Measurements from ENCODE around the gene TTYH1. TPM values are rescaled to one million over a fixed set of nuclear protein-coding genes. Genes with fewer than 3 reads are reported as not detected.

Gene TTYH1
- total and polyA plus RNA-seq, 3 donors from 2014 or later = 126 to 248 (median 226) TPM

- TF ChIP-seq CTCF (IDR thresholded peaks at IDR 0.05) (no peak), POLR2A (IDR thresholded peaks at IDR 0.05) (no peak)
- Histone ChIP-seq H3K4me1 (peaks cover 9% of the 10 kb centered on the region), H3K9me3 (no peaks in the 10 kb centered on the region), H3K36me3 (ENCODE audit: low read depth, missing control alignments) (no peaks in the 10 kb centered on the region), H3K4me3 (no peak overlapping the region), H3K27me3 (no peaks in the 10 kb centered on the region), H3K27ac (no peak overlapping the region)
- intact Hi-C loops (cut with DNase I; ENCODE audit: low total_unique reads) = no loop called here
- no peak for DNase-seq
- 68 to 72% methylated on average over 10 to 11 of the region's 11 CpGs for WGBS, 2 donors
These were observed 60.4 kb downstream of the TTYH1 start for GRCh38 chr19:54475706-54476105.

- Histone ChIP-seq H3K27ac (no peak overlapping the region), H3K27me3 (no peaks in the 10 kb centered on the region), H3K36me3 (ENCODE audit: low read depth, missing control alignments) (no peaks in the 10 kb centered on the region), H3K9me3 (no peaks in the 10 kb centered on the region), H3K4me1 (peaks cover 9% of the 10 kb centered on the region), H3K4me3 (no peak overlapping the region)
- 64 to 73% methylated on average over 3 of the region's 3 CpGs for WGBS, 2 donors
- intact Hi-C loops (cut with DNase I; ENCODE audit: low total_unique reads) = no loop called here
- TF ChIP-seq CTCF (IDR thresholded peaks at IDR 0.05) (no peak), POLR2A (IDR thresholded peaks at IDR 0.05) (no peak)
- DNase-seq = no peak
These were observed 62.4 kb downstream of the TTYH1 start for GRCh38 chr19:54477650-54478049.

GRCh38 chr19:54478677-54479266, 63.5 kb downstream of the TTYH1 start:
- no peak for DNase-seq
- Histone ChIP-seq H3K27me3 (no peaks in the 10 kb centered on the region), H3K27ac (no peak overlapping the region), H3K4me3 (no peak overlapping the region), H3K9me3 (no peaks in the 10 kb centered on the region), H3K4me1 (no peaks in the 10 kb centered on the region), H3K36me3 (ENCODE audit: low read depth, missing control alignments) (no peaks in the 10 kb centered on the region)
- WGBS, 2 donors = 34 to 46% methylated on average over 10 of the region's 10 CpGs
- intact Hi-C loops (cut with DNase I; ENCODE audit: low total_unique reads) = no loop called here
- TF ChIP-seq CTCF (IDR thresholded peaks at IDR 0.05) (peak in 2 of 3 experiments; percentile 24 to 57), POLR2A (IDR thresholded peaks at IDR 0.05) (no peak)

DNA sequence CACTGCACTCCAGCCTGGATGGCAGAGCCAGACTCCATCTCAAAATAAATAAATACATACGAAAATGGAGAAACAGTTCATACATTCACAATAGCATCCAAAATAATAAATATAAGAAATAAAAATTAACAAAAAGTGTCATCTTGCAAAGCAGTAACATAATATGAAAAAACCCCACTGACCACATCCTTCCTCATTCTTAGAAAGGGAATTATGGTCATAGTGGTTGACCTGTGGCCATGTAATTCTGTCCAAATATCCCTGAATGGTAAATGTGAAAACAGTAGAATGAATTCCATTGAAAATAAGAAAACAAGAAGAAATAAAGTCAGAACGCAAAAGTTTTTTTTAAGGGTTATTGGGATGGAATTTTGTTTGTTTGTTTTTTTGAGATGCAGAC, 64.8 kb downstream of the TTYH1 start:
- Histone ChIP-seq H3K36me3 (ENCODE audit: low read depth, missing control alignments) (no peaks in the 10 kb centered on the region), H3K27me3 (no peaks in the 10 kb centered on the region), H3K4me1 (no peaks in the 10 kb centered on the region), H3K27ac (no peak overlapping the region), H3K4me3 (no peak overlapping the region), H3K9me3 (no peaks in the 10 kb centered on the region)
- TF ChIP-seq POLR2A (IDR thresholded peaks at IDR 0.05) (no peak), CTCF (IDR thresholded peaks at IDR 0.05) (no peak)
- intact Hi-C loops (cut with DNase I; ENCODE audit: low total_unique reads) = no loop called here
- no peak for DNase-seq
- 70 to 76% methylated on average over 2 of the region's 2 CpGs for whole genome bisulfite sequencing, 2 donors

DNA sequence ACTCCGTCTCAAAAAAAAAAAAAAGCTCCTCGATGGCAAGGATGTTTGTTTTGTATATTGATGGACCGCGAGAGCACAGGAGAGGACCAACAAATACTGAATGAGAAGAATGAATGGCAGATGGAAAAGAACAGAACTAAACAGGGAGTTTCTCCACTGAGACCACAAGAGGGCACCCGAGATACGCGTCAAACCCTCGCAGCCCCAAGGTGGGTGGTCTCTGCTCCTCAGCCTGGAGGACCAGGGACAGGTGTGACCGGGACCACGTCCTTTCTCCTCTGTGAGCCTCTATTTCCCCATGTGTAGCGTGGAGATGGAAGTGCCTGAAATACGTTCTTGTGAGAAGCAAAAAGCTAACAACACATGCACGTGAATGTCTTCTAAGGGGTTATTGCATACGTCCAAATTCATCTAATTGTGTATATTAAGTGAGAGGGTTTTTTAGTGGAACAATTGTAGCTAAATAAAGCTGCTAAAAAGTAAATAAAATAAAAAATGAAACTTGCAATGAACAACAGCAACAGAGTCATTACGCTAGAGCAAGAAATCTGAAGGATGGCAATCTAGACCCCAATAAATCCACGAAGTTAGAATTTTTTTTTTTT, 66.2 kb downstream of the TTYH1 start:
- Histone ChIP-seq H3K27ac (no peak overlapping the region), H3K4me1 (no peaks in the 10 kb centered on the region), H3K27me3 (no peaks in the 10 kb centered on the region), H3K4me3 (no peak overlapping the region), H3K9me3 (no peaks in the 10 kb centered on the region), H3K36me3 (ENCODE audit: low read depth, missing control alignments) (no peaks in the 10 kb centered on the region)
- 7 to 8% methylated on average over 16 of the region's 16 CpGs for WGBS, 2 donors
- TF ChIP-seq POLR2A (IDR thresholded peaks at IDR 0.05) = no peak
- TF ChIP-seq CTCF (IDR thresholded peaks at IDR 0.05) = peak in 2 of 3 experiments; percentile 34 to 40
- intact Hi-C loops (cut with DNase I; ENCODE audit: low total_unique reads) = no loop called here
- peak; percentile 40 for DNase-seq

Data from testis (tissue), 3 donors.